GM18519 (cell line): Measurements from ENCODE around the gene RTN4RL2.

Experiments used
- ATAC-seq: cut with Tn5 transposase; IDR thresholded peaks from one replicate; pipeline ENCODE4 v1.9.1; 2021; ENCODE audit warnings: mild to moderate bottlenecking, moderate library complexity; ENCODE audit not compliant: unreplicated experiment, low FRiP score

RTN4RL2 gene

GRCh38 chr11:57460022-57460757 lies at the start of gene RTN4RL2:
Gene RTN4RL2, plus strand, starts transcription at chr11:57460528. Its CDS starts 338 bp downstream, at chr11:57460866.
- no peak for ATAC-seq

- ATAC-seq: no peak
Observed at GRCh38 chr11:57413681-57414080, 46.6 kb upstream of the RTN4RL2 start.

GRCh38 chr11:57414612-57415212 lies 45.6 kb upstream of the RTN4RL2 start:
- ATAC-seq: no peak

- ATAC-seq: no peak
Observed at GRCh38 chr11:57416436-57416835, 43.9 kb upstream of the RTN4RL2 start.

GRCh38 chr11:57417056-57417455 lies 43.3 kb upstream of the RTN4RL2 start:
- no peak for ATAC-seq

GRCh38 chr11:57418131-57418530 lies 42.2 kb upstream of the RTN4RL2 start:
- ATAC-seq: no peak

GRCh38 chr11:57419146-57419545 lies 41.2 kb upstream of the RTN4RL2 start:
- ATAC-seq: no peak

- ATAC-seq: no peak
Observed at GRCh38 chr11:57421066-57421465, 39.3 kb upstream of the RTN4RL2 start.

GRCh38 chr11:57421805-57422204 lies 38.5 kb upstream of the RTN4RL2 start:
- ATAC-seq: no peak

- no peak for ATAC-seq
Observed at GRCh38 chr11:57422669-57423068, 37.7 kb upstream of the RTN4RL2 start.

GRCh38 chr11:57424137-57424791 lies 36.1 kb upstream of the RTN4RL2 start:
- ATAC-seq: no peak

- peak; percentile 95 for ATAC-seq
Observed at GRCh38 chr11:57424792-57425564, 35.4 kb upstream of the RTN4RL2 start.

- no peak for ATAC-seq
Observed at GRCh38 chr11:57425565-57426438, 34.5 kb upstream of the RTN4RL2 start.

GRCh38 chr11:57426439-57426928 lies 33.8 kb upstream of the RTN4RL2 start:
- ATAC-seq: no peak

GRCh38 chr11:57426929-57427726 lies 33.2 kb upstream of the RTN4RL2 start, which contains the start of gene SLC43A3:
Gene SLC43A3, minus strand, starts transcription at chr11:57427121. Its CDS starts 949 bp downstream, at chr11:57426172.
- ATAC-seq: peak; percentile 35

- no peak for ATAC-seq
Observed at GRCh38 chr11:57427727-57428082, 32.6 kb upstream of the RTN4RL2 start.

GRCh38 chr11:57428643-57429042 lies 31.7 kb upstream of the RTN4RL2 start:
- no peak for ATAC-seq

- ATAC-seq: no peak
Observed at GRCh38 chr11:57429946-57430345, 30.4 kb upstream of the RTN4RL2 start.

GRCh38 chr11:57430952-57431351 lies 29.4 kb upstream of the RTN4RL2 start:
- no peak for ATAC-seq
